HUES64 (cell line): ENCODE measurements around the gene NUCKS1.

Experiments used
- H3K27ac ChIP-seq: 2 replicates; pipeline ENCODE4 v1.7.0; 2013; ENCODE audit warnings: low read depth, low read length, inconsistent platforms
- H3K27me3 ChIP-seq: 2 replicates; pipeline ENCODE4 v1.6.1; 2013; ENCODE audit warnings: mild to moderate bottlenecking, low read length; ENCODE audit not compliant: insufficient read depth
- H3K36me3 ChIP-seq: 2 replicates; pipeline ENCODE4 v1.6.1; 2013; ENCODE audit warnings: mild to moderate bottlenecking, low read length; ENCODE audit not compliant: insufficient read depth
- H3K4me1 ChIP-seq: 2 replicates; pipeline ENCODE4 v1.6.1; 2013; ENCODE audit warnings: mild to moderate bottlenecking, low read length, moderate library complexity; ENCODE audit not compliant: insufficient read depth
- H3K4me3 ChIP-seq: 2 replicates; pipeline ENCODE4 v1.5.1; 2013; ENCODE audit warnings: mild to moderate bottlenecking, low read length, moderate library complexity
- H3K9ac ChIP-seq: 2 replicates; pipeline ENCODE4 v1.6.1; 2013; ENCODE audit warnings: mild to moderate bottlenecking, low read depth, low read length
- H3K9me3 ChIP-seq: 2 replicates; pipeline ENCODE4 v1.6.1; 2013; ENCODE audit warnings: low read depth, low read length; ENCODE audit not compliant: insufficient read depth
- WGBS: fragments of 150-250, 120-280 bp; methylation state at CpG from one replicate; pipeline ENCODE4 v1.1.7; 2013; ENCODE audit warnings: missing lambda C conversion rate; 5-methylcytosine and 5-hydroxymethylcytosine counted together

Gene NUCKS1

DNA sequence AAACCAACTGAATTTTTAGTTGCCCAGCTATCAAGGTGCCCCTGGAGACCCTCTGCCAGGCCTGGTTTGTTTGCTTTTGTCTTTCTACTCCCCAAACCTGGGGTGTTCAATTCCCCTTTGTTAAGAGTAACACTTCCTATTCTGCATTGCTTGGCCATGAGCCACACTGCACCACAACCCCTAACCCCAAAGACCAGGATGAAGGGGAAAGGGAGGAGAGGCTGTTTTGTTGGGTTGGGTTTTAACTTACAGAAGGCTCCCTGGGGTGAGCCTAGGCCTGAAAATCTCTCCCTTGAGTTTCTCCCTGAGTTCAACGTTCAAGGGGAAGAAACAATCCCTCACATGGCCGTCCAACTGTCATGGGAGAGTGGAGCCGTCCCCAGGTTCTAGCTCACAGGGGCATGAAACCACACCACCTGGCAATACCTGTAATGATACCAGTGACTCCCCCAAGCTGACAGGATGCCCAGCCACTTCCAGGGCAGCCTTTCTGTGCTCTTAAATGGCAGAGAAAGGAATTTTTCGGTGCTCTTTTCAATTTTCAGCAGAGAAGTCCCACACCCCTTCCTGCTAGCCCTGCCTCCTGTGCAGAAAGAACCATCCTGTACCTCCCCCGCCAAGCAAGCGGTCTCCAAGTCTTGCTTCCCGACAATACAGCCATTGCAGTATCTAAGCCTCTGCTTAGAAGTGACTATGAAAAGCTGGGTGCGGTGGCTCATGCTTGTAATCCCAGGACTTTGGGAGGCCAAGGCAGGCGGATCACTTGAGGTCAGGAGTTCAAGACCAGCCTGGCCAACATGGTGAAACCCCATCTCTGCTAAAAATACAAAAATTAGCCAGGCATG, 84.6 kb downstream of the NUCKS1 start:
- no peak overlapping the region for H3K9ac ChIP-seq
- H3K9me3 ChIP-seq = no peaks in the 10 kb centered on the region
- H3K27ac ChIP-seq = peak overlapping the region; percentile 50; the same call in 1 of the 2 replicates
- H3K4me1 ChIP-seq = peaks cover 34% of the 10 kb centered on the region
- 72% methylated on average over 8 of the region's 9 CpGs for WGBS
- H3K36me3 ChIP-seq = 0 out of 2 replicates have a peak, but pooled peaks cover 8% of the 10 kb centered on the region
- H3K27me3 ChIP-seq = no peaks in the 10 kb centered on the region
- no peak overlapping the region for H3K4me3 ChIP-seq

DNA sequence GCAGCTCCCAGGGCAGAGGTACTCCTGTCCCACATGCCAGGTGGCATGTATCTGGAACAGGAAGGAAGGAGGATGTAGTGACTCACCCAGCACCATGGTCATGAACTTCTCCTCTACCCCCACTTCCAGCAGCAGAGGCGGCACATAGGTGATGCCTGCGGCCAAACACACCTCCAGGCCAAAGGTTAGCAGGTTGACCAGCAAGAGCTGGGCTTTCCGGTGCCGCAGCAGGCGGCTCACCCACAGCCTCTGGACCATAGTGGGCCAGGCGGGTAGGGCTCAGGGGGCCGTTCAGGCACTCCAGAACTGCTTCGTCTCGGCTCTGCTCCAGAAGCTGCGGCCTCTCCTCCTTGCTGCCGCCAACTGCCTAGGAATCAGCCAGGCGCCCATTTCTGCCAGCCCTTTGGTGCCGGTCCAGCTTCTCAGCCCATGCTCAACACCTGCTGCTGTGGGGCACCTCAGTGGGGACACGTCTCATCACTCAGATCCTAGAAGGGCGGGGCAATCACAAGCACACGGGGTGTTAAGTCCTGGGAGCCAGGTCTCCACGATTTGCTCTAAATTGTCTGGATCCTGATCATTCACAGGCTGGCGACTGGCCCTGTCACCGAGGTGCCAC, 85.5 kb downstream of the NUCKS1 start:
- no peaks in the 10 kb centered on the region for H3K9me3 ChIP-seq
- WGBS = 91% methylated on average over 19 of the region's 19 CpGs
- no peaks in the 10 kb centered on the region for H3K27me3 ChIP-seq
- 0 out of 2 replicates have a peak, but pooled peaks cover 8% of the 10 kb centered on the region for H3K36me3 ChIP-seq
- H3K27ac ChIP-seq = no peak overlapping the region
- H3K4me3 ChIP-seq = no peak overlapping the region
- peaks cover 25% of the 10 kb centered on the region for H3K4me1 ChIP-seq
- no peak overlapping the region for H3K9ac ChIP-seq

DNA sequence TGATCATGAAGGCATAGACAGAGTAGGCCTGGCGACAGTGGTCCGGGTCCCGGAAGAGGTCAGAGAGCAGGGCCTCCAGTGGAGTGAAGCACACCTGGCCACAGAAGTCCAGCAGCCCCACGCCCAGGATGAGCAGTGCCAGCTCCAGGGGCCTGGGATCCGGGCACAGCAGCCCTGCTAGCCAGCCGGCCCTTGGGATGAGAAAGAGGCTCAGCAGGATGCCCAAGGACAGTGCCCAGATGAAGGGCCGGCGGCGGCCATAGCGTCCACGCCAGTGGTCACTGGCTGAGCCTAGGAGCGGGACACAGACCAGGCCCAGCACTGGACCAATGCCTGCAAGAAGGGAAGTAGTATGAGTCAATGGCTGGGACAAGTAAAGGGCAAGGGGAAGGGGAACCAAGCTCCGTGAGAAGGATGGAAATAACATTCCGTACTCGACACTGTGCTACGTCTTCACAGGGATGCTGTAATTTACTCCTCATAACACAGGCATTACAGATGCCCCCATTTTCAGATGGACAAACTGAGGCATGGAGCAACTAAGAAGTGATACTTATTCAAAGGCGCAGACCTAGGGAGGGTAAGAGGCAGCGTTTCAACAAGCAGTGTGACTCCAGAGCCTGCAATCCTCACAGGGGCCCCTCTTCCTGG, 86.6 kb downstream of the NUCKS1 start:
- H3K9ac ChIP-seq = no peak overlapping the region
- 0 out of 2 replicates have a peak, but pooled peaks cover 8% of the 10 kb centered on the region for H3K36me3 ChIP-seq
- H3K27me3 ChIP-seq = no peaks in the 10 kb centered on the region
- no peak overlapping the region for H3K27ac ChIP-seq
- peaks cover 19% of the 10 kb centered on the region for H3K4me1 ChIP-seq
- no peaks in the 10 kb centered on the region for H3K9me3 ChIP-seq
- 94% methylated on average over 18 of the region's 18 CpGs for WGBS
- no peak overlapping the region for H3K4me3 ChIP-seq
